K562 (cell line): ENCODE data around the gene FSD1L. TPM values are rescaled to one million over a fixed set of nuclear protein-coding genes. Genes with fewer than 3 reads are reported as not detected.

Experiments
- ATAC-seq: fragments of 200-7000 bp; cut with Tn5 transposase; 3 replicates; pipeline ENCODE4 v1.9.1; 2020; ENCODE audit warnings: moderate library complexity
- BruUV-seq: library from RNA; stranded (reverse); fragments of 400-500 nt; replicated peaks from 2 replicates; lab custom pipeline; 2021; lab: Mats Ljungman, UMichigan
- CTCF ChIA-PET: fragments of 300-600 bp; formaldehyde crosslinking; extraction: SDS; loops from one replicate; lab custom pipeline; 2021; ENCODE audit warnings: low intra/inter-chr PET ratio; lab: Yijun Ruan, JAX
- POLR2A ChIA-PET: fragments of 300-600, 350-650 bp; sonication (Branson Sonifier 250); formaldehyde crosslinking; extraction: SDS; loops from one replicate; lab custom pipeline; 2021; ENCODE audit warnings: antibody characterized with exemption, inconsistent platforms; lab: Yijun Ruan, JAX
- DNase-seq, 4 experiments: peaks; one replicate each; pipeline versions ENCODE4 v3.0.0 to v3.0.0-alpha.2; 2011 to 2018; ENCODE audit warnings: low spot score in 3 of 4, mixed read lengths in 3 of 4; ENCODE audit errors: extremely low read depth in 1 of 4
- FAIRE-seq: peaks from 2 replicates; lab custom pipeline; 2011; peaks lifted over from hg19 to GRCh38; lab: Jason Lieb, UNC
- H2AFZ ChIP-seq: 2 replicates; pipeline ENCODE4 v1.6.0; 2011; ENCODE audit warnings: low read depth, low read length, control low read depth, inconsistent platforms
- H3K27ac ChIP-seq: fragments of 200-600 bp; 3 replicates; pipeline ENCODE4 v1.8.0; 2011; ENCODE audit warnings: low read depth, mild to moderate bottlenecking, control low read depth, inconsistent platforms, low read length, moderate library complexity, mixed read lengths; ENCODE audit errors: extremely low read depth
- H3K27me3 ChIP-seq, 2 experiments: fragments of 300-600 bp in 1 of 2; 2 replicates in 1 of 2; 3 replicates in 1 of 2; pipeline versions ENCODE4 v1.6.0 to v1.8.0; 2011; ENCODE audit warnings: inconsistent platforms in 2 of 2, low read length in 2 of 2, mild to moderate bottlenecking in 1 of 2, mixed read lengths in 1 of 2, moderate library complexity in 1 of 2; ENCODE audit not compliant: control insufficient read depth in 2 of 2, insufficient read depth in 2 of 2
- H3K36me3 ChIP-seq: fragments of 300-600 bp; 3 replicates; pipeline ENCODE4 v1.8.0; 2011; ENCODE audit warnings: mild to moderate bottlenecking, low read length, inconsistent platforms; ENCODE audit not compliant: control insufficient read depth, insufficient read depth
- H3K4me1 ChIP-seq, 2 experiments: fragments of 200-600 bp in 1 of 2; replicated peaks in 1 of 2; 2 replicates in 1 of 2; 3 replicates in 1 of 2; pipeline versions ENCODE4 v1.5.1 to v1.8.0; 2011; ENCODE audit warnings: inconsistent platforms in 2 of 2, low read length in 2 of 2, mild to moderate bottlenecking in 1 of 2, mixed read lengths in 1 of 2, moderate library complexity in 1 of 2; ENCODE audit not compliant: control insufficient read depth in 2 of 2, insufficient read depth in 2 of 2
- H3K4me2 ChIP-seq: 2 replicates; pipeline ENCODE4 v1.6.1; 2011; ENCODE audit warnings: low read length, control low read depth, inconsistent platforms, mixed read lengths; ENCODE audit not compliant: insufficient read depth
- H3K4me3 ChIP-seq: fragments of 200-600 bp; sonication (generic), shearing (Covaris generic); 2 replicates; pipeline ENCODE4 v1.5.1; 2016; ENCODE audit warnings: control low read depth, inconsistent platforms
- H3K79me2 ChIP-seq: fragments of 200-600 bp; 3 replicates; pipeline ENCODE4 v1.8.0; 2011; ENCODE audit warnings: low read length, inconsistent platforms; ENCODE audit not compliant: control insufficient read depth, insufficient read depth
- H3K9ac ChIP-seq, 2 experiments: 2 replicates each; pipeline versions ENCODE4 v1.6.0 to v1.6.1; 2011; ENCODE audit warnings: low read depth in 2 of 2, low read length in 2 of 2, control low read depth in 1 of 2, inconsistent platforms in 1 of 2, mild to moderate bottlenecking in 1 of 2, mixed read lengths in 1 of 2; ENCODE audit not compliant: insufficient read depth in 1 of 2
- H3K9me1 ChIP-seq: one replicate; pipeline ENCODE4 v1.6.0; 2011; ENCODE audit warnings: inconsistent platforms, mild to moderate bottlenecking, low read length, moderate library complexity; ENCODE audit not compliant: control insufficient read depth, insufficient read depth
- H3K9me3 ChIP-seq: replicated peaks from 2 replicates; pipeline ENCODE4 v1.5.1; 2011; ENCODE audit warnings: low read depth, low read length, inconsistent platforms; ENCODE audit not compliant: control insufficient read depth, insufficient read depth
- H4K20me1 ChIP-seq: replicated peaks from 2 replicates; pipeline ENCODE4 v1.6.1; 2011; ENCODE audit warnings: low read length, inconsistent platforms, mixed read lengths; ENCODE audit not compliant: control insufficient read depth, insufficient read depth
- C11orf30 ChIP-seq: fragments of 450-650 bp; IDR thresholded peaks from 2 replicates; pipeline ENCODE4 v1.6.1; 2016; ENCODE audit warnings: low read depth, mild to moderate bottlenecking
- E2F1 ChIP-seq: sonication (generic); formaldehyde crosslinking; IDR thresholded peaks from 2 replicates; pipeline ENCODE4 v1.8.1; 2023; ENCODE audit warnings: mild to moderate bottlenecking, missing genetic modification reagents, moderate library complexity
- MAFF ChIP-seq: IDR thresholded peaks from 2 replicates; pipeline ENCODE4 v1.6.1; 2012; ENCODE audit warnings: low read length, improper control_type of control experiment
- ZBTB26 ChIP-seq: fragments of 450-650 bp; formaldehyde crosslinking; IDR thresholded peaks from 2 replicates; pipeline ENCODE4 v1.4.0; 2022; ENCODE audit warnings: missing genetic modification characterization
- ZNF316 ChIP-seq: fragments of 450-650 bp; IDR thresholded peaks from 2 replicates; pipeline ENCODE4 v1.6.1; 2016
- WGBS: fragments of 100-300 bp; shearing (Covaris generic); methylation state at CpG from one replicate; pipeline ENCODE4 v1.1.6; 2016; ENCODE audit warnings: low coverage, mixed read lengths; ENCODE audit not compliant: insufficient coverage; ENCODE audit errors: missing lambda C conversion rate; 5-methylcytosine and 5-hydroxymethylcytosine counted together
- in situ Hi-C: fragments of 300-500 bp; cut with MboI; formaldehyde crosslinking; loops from 4 replicates; pipeline ENCODE4 v1.15.0; 2018; ENCODE audit warnings: inconsistent platforms, mixed read lengths
- intact Hi-C: fragments of 100-400 bp; cut with micrococcal nuclease; formaldehyde crosslinking; loops from 2 replicates; pipeline ENCODE4 v1.14.2; 2022
- polyA plus RNA-seq, 8 experiments: library from polyadenylated mRNA; depleted of rRNA in 4 of 8; stranded (reverse) in 5 of 8; unstranded in 3 of 8; fragments of >200 nt; fragmentation: Nextera tagmentation in 2 of 8; fragmentation: Illumina TruSeq in 1 of 8; extraction: Ambion mirVana in 2 of 8; extraction: Trizol in 1 of 8; gene quantifications; 2 replicates each; pipeline versions ENCODE4 v1.2.1 to v1.2.3, GENCODE V29; 2011 to 2014; ENCODE audit warnings: inconsistent platforms in 1 of 8, missing spikeins in 1 of 8
- total RNA-seq, 7 experiments: library from RNA; depleted of rRNA in 6 of 7; stranded (reverse); fragments of >200 nt in 6 of 7; fragmentation: Illumina TruSeq in 2 of 7; extraction: Trizol in 2 of 7; gene quantifications; 2 replicates each; pipeline versions ENCODE4 v1.2.1 to v1.2.3, GENCODE V29; 2011 to 2021; ENCODE audit warnings: low replicate concordance in 1 of 7

FSD1L gene
- total and polyA plus RNA-seq, 9 of the 15 experiments (the other 6 are each of a cell fraction or from before 2014, with no cell fraction given): 0.95 to 4.2 (median 2.1) TPM

- no peak overlapping the region for H3K9ac ChIP-seq
- H3K9me3 ChIP-seq: no peaks in the 10 kb centered on the region
- H3K36me3 ChIP-seq: peaks cover 6% of the 10 kb centered on the region; the same call in 1 of the 3 replicates
- H3K27me3 ChIP-seq: no peaks in the 10 kb centered on the region
- no peaks in the 10 kb centered on the region for H3K9me1 ChIP-seq
- H3K4me3 ChIP-seq: no peak overlapping the region
- 86% methylated on average over 2 of the region's 2 CpGs for WGBS
- TF ChIP-seq MAFF (peak; percentile 12; the same call in 1 of the 2 replicates), C11orf30 (peak; percentile 62), E2F1 (CRISPR knock-in tag) (no peak), ZBTB26 (no peak), ZNF316 (peak; percentile 80)
- no peak overlapping the region for H3K27ac ChIP-seq
- H4K20me1 ChIP-seq: no peaks in the 10 kb centered on the region
- intact Hi-C loops: no loop called here
- BruUV-seq: no TSS peak
- no peaks in the 10 kb centered on the region for H3K79me2 ChIP-seq
- FAIRE-seq (no peak), ATAC-seq (no peak), DNase-seq (no peak)
- no peaks in the 10 kb centered on the region for H3K4me1 ChIP-seq
- H3K4me2 ChIP-seq: no peak overlapping the region
- in situ Hi-C loops: no loop called here
- no peak overlapping the region for H2AFZ ChIP-seq
- CTCF ChIA-PET: no interaction called here
- POLR2A ChIA-PET: interaction anchor here (1.0 to 2.1 kb wide), 2 partner anchors 12 to 13 kb away, joined by 4 to 7 read pairs; no protein-coding TSS in a partner anchor
Measured at GRCh38 chr9:105473221-105473620, 25.4 kb downstream of the FSD1L start.
